ENCODE data around the gene PGM2. TPM values are rescaled to one million over a fixed set of nuclear protein-coding genes. Genes with fewer than 3 reads are reported as not detected.

PGM2 gene
- total and polyA plus RNA-seq, 2 experiments from 2014 or later = 11.2 to 17.9 TPM

- Histone ChIP-seq H3K4me1 (ENCODE audit: insufficient read depth) (no peaks in the 10 kb centered on the region), H3K27me3 (replicated peaks; ENCODE audit: insufficient read depth) (peaks cover under 1% of the 10 kb centered on the region; the same call in 1 of the 2 replicates), H2AFZ (no peak overlapping the region), H3K36me3 (ENCODE audit: low read depth) (no peaks in the 10 kb centered on the region), H3K4me2 (ENCODE audit: unreplicated experiment) (no peak overlapping the region), H4K20me1 (ENCODE audit: insufficient read depth) (no peaks in the 10 kb centered on the region), H3K9ac (no peak overlapping the region), H3K79me2 (ENCODE audit: insufficient read depth) (no peaks in the 10 kb centered on the region), H3F3A (ENCODE audit: insufficient read depth) (no peaks in the 10 kb centered on the region), H3K4me3 (no peak overlapping the region), H3K9me2 (ENCODE audit: insufficient read depth) (no peaks in the 10 kb centered on the region), H3K9me3 (ENCODE audit: low read depth) (no peaks in the 10 kb centered on the region), H3K27ac (no peak overlapping the region)
- 59 to 69% methylated on average over 5 of the region's 5 CpGs for WGBS, 2 experiments (ENCODE audit: low coverage in 1 of 2, low lambda C conversion rate in 2 of 2, missing lambda C conversion rate in 2 of 2)
- DNase-seq = no peak
- TF ChIP-seq EZH2phosphoT487 (IDR thresholded peaks at IDR 0.05; ENCODE audit: insufficient read depth, low read depth) (no peak), EZH2 (IDR thresholded peaks at IDR 0.05; ENCODE audit: insufficient read depth, poor library complexity, severe bottlenecking) (no peak)
- in situ Hi-C loops (cut with MboI) = no loop called here
Observed at GRCh38 chr4:37881811-37882210, 55.3 kb downstream of the PGM2 start.

- no peak overlapping the region for H3K4me3 ChIP-seq
- 23 to 24% methylated on average over 4 of the region's 4 CpGs for WGBS, 2 experiments (ENCODE audit: low coverage in 1 of 2, low lambda C conversion rate in 2 of 2, missing lambda C conversion rate in 2 of 2)
- H3F3A ChIP-seq (ENCODE audit: insufficient read depth) = no peaks in the 10 kb centered on the region
- H3K4me1 ChIP-seq (ENCODE audit: insufficient read depth) = no peaks in the 10 kb centered on the region
- in situ Hi-C loops (cut with MboI) = no loop called here
- TF ChIP-seq EZH2phosphoT487 (IDR thresholded peaks at IDR 0.05; ENCODE audit: insufficient read depth, low read depth) (no peak), EZH2 (IDR thresholded peaks at IDR 0.05; ENCODE audit: insufficient read depth, poor library complexity, severe bottlenecking) (no peak)
- H4K20me1 ChIP-seq (ENCODE audit: insufficient read depth) = no peaks in the 10 kb centered on the region
- no peak overlapping the region for H3K27ac ChIP-seq
- no peak overlapping the region for H3K9ac ChIP-seq
- no peaks in the 10 kb centered on the region for H3K79me2 ChIP-seq (ENCODE audit: insufficient read depth)
- H3K4me2 ChIP-seq (ENCODE audit: unreplicated experiment) = no peak overlapping the region
- H3K27me3 ChIP-seq (replicated peaks; ENCODE audit: insufficient read depth) = peaks cover 10% of the 10 kb centered on the region; the same call in 1 of the 2 replicates
- H3K9me3 ChIP-seq (ENCODE audit: low read depth) = no peaks in the 10 kb centered on the region
- no peak for DNase-seq
- no peak overlapping the region for H2AFZ ChIP-seq
- H3K36me3 ChIP-seq (ENCODE audit: low read depth) = no peaks in the 10 kb centered on the region
- H3K9me2 ChIP-seq (ENCODE audit: insufficient read depth) = no peaks in the 10 kb centered on the region
Observed at GRCh38 chr4:37882665-37883296, 56.3 kb downstream of the PGM2 start.

GRCh38 chr4:37884855-37885487, 58.5 kb downstream of the PGM2 start:
- H3K79me2 ChIP-seq (ENCODE audit: insufficient read depth) = no peaks in the 10 kb centered on the region
- H3K4me3 ChIP-seq = no peak overlapping the region
- no peak for DNase-seq
- peaks cover 27% of the 10 kb centered on the region for H3K27me3 ChIP-seq (replicated peaks; ENCODE audit: insufficient read depth)
- H3K27ac ChIP-seq = no peak overlapping the region
- H2AFZ ChIP-seq = no peak overlapping the region
- no peaks in the 10 kb centered on the region for H3K9me2 ChIP-seq (ENCODE audit: insufficient read depth)
- H3K4me1 ChIP-seq (ENCODE audit: insufficient read depth) = no peaks in the 10 kb centered on the region; the same call in 1 of the 2 replicates
- H3K9ac ChIP-seq = no peak overlapping the region
- H3F3A ChIP-seq (ENCODE audit: insufficient read depth) = no peaks in the 10 kb centered on the region
- WGBS, 2 experiments (ENCODE audit: low coverage in 1 of 2, low lambda C conversion rate in 2 of 2, missing lambda C conversion rate in 2 of 2) = 81 to 88% methylated on average over 3 of the region's 3 CpGs
- H3K9me3 ChIP-seq (ENCODE audit: low read depth) = no peaks in the 10 kb centered on the region
- no peak for TF ChIP-seq EZH2phosphoT487 (IDR thresholded peaks at IDR 0.05; ENCODE audit: insufficient read depth, low read depth)
- no peak for TF ChIP-seq EZH2 (IDR thresholded peaks at IDR 0.05; ENCODE audit: insufficient read depth, poor library complexity, severe bottlenecking)
- in situ Hi-C loops (cut with MboI) = no loop called here
- no peak overlapping the region for H3K4me2 ChIP-seq (ENCODE audit: unreplicated experiment)
- H4K20me1 ChIP-seq (ENCODE audit: insufficient read depth) = no peaks in the 10 kb centered on the region
- H3K36me3 ChIP-seq (ENCODE audit: low read depth) = no peaks in the 10 kb centered on the region

- in situ Hi-C loops (cut with MboI) = no loop called here
- no peak for DNase-seq
- no peaks in the 10 kb centered on the region for H3F3A ChIP-seq (ENCODE audit: insufficient read depth)
- no peak overlapping the region for H3K4me3 ChIP-seq
- no peaks in the 10 kb centered on the region; the same call in 1 of the 2 replicates for H3K4me1 ChIP-seq (ENCODE audit: insufficient read depth)
- H4K20me1 ChIP-seq (ENCODE audit: insufficient read depth) = no peaks in the 10 kb centered on the region
- no peaks in the 10 kb centered on the region for H3K9me3 ChIP-seq (ENCODE audit: low read depth)
- 68 to 72% methylated on average over 8 of the region's 8 CpGs for WGBS, 2 experiments (ENCODE audit: low coverage in 1 of 2, low lambda C conversion rate in 2 of 2, missing lambda C conversion rate in 2 of 2)
- H3K27me3 ChIP-seq (replicated peaks; ENCODE audit: insufficient read depth) = peaks cover 32% of the 10 kb centered on the region
- no peak overlapping the region for H3K27ac ChIP-seq
- no peaks in the 10 kb centered on the region for H3K79me2 ChIP-seq (ENCODE audit: insufficient read depth)
- H3K9me2 ChIP-seq (ENCODE audit: insufficient read depth) = no peaks in the 10 kb centered on the region
- H3K36me3 ChIP-seq (ENCODE audit: low read depth) = no peaks in the 10 kb centered on the region
- H2AFZ ChIP-seq = no peak overlapping the region
- TF ChIP-seq EZH2phosphoT487 (IDR thresholded peaks at IDR 0.05; ENCODE audit: insufficient read depth, low read depth) (no peak), EZH2 (IDR thresholded peaks at IDR 0.05; ENCODE audit: insufficient read depth, poor library complexity, severe bottlenecking) (no peak)
- no peak overlapping the region for H3K9ac ChIP-seq
- no peak overlapping the region for H3K4me2 ChIP-seq (ENCODE audit: unreplicated experiment)
Observed at GRCh38 chr4:37885496-37885895, 59.0 kb downstream of the PGM2 start.
